HL-60 (cell line): ENCODE measurements around the gene SLC16A5.
A peak's percentile ranks its signal among the peaks of the same experiment; 100 is the strongest.
"Not testable (repeated sequence)": the region's sequence is repeated elsewhere in the genome, so short reads cannot be mapped to it uniquely, and the experiment has no call there.

Source experiments
- DNase-seq, 2 experiments: peaks; one replicate each; pipeline ENCODE4 v3.0.0-alpha.2; 2010 to 2020; ENCODE audit warnings: low read depth in 1 of 2, low spot score in 1 of 2
- H3K27ac ChIP-seq: fragments of 250-450 bp; sonication (Bioruptor Pico); replicated peaks from 2 replicates; pipeline ENCODE4 v1.5.1; 2020; ENCODE audit warnings: mild to moderate bottlenecking, moderate library complexity
- H3K27me3 ChIP-seq: fragments of 250-450 bp; sonication (Bioruptor Pico); 2 replicates; pipeline ENCODE4 v1.5.1; 2021; ENCODE audit warnings: mild to moderate bottlenecking, moderate library complexity; ENCODE audit not compliant: insufficient read depth, poor library complexity, severe bottlenecking
- H3K4me3 ChIP-seq: replicated peaks from 2 replicates; pipeline ENCODE4 v1.5.1; 2011; ENCODE audit warnings: mild to moderate bottlenecking, control low read depth, low read length; ENCODE audit not compliant: insufficient read depth
- CTCF ChIP-seq: IDR thresholded peaks from one replicate; pipeline ENCODE4 v1.5.1; 2011; ENCODE audit warnings: low read length, control low read depth, inconsistent platforms; ENCODE audit not compliant: insufficient read depth
- GABPA ChIP-seq: IDR thresholded peaks from 2 replicates; pipeline ENCODE4 v1.6.1; 2012; ENCODE audit warnings: low read depth
- POLR2AphosphoS5 ChIP-seq: IDR thresholded peaks from 2 replicates; pipeline ENCODE4 v1.6.1; 2012; ENCODE audit warnings: low read depth
- SPI1 ChIP-seq: IDR thresholded peaks from 2 replicates; pipeline ENCODE4 v1.6.1; 2012; ENCODE audit warnings: low read depth, mild to moderate bottlenecking, borderline replicate concordance
- TF ChIP-seq, protein P1 (sequence below): IDR thresholded peaks from 2 replicates; pipeline ENCODE4 v1.6.1; 2012; ENCODE audit warnings: low read depth; ENCODE audit not compliant: insufficient replicate concordance

SLC16A5 gene

GRCh38 chr17:75130632-75131277, 43.0 kb downstream of the SLC16A5 start:
- H3K27me3 ChIP-seq, result no peaks in the 10 kb centered on the region
- peak; percentile 36 for TF ChIP-seq CTCF
- no peak for TF ChIP-seq SPI1
- no peak for TF ChIP-seq POLR2AphosphoS5
- TF ChIP-seq, protein P1, sequence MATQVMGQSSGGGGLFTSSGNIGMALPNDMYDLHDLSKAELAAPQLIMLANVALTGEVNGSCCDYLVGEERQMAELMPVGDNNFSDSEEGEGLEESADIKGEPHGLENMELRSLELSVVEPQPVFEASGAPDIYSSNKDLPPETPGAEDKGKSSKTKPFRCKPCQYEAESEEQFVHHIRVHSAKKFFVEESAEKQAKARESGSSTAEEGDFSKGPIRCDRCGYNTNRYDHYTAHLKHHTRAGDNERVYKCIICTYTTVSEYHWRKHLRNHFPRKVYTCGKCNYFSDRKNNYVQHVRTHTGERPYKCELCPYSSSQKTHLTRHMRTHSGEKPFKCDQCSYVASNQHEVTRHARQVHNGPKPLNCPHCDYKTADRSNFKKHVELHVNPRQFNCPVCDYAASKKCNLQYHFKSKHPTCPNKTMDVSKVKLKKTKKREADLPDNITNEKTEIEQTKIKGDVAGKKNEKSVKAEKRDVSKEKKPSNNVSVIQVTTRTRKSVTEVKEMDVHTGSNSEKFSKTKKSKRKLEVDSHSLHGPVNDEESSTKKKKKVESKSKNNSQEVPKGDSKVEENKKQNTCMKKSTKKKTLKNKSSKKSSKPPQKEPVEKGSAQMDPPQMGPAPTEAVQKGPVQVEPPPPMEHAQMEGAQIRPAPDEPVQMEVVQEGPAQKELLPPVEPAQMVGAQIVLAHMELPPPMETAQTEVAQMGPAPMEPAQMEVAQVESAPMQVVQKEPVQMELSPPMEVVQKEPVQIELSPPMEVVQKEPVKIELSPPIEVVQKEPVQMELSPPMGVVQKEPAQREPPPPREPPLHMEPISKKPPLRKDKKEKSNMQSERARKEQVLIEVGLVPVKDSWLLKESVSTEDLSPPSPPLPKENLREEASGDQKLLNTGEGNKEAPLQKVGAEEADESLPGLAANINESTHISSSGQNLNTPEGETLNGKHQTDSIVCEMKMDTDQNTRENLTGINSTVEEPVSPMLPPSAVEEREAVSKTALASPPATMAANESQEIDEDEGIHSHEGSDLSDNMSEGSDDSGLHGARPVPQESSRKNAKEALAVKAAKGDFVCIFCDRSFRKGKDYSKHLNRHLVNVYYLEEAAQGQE, result no peak
- no peak for TF ChIP-seq GABPA
- H3K27ac ChIP-seq, result peak overlapping the region; percentile 85
- H3K4me3 ChIP-seq, result peak overlapping the region; percentile 87
- peak in 1 of 2 experiments; percentile 58 for DNase-seq

DNA sequence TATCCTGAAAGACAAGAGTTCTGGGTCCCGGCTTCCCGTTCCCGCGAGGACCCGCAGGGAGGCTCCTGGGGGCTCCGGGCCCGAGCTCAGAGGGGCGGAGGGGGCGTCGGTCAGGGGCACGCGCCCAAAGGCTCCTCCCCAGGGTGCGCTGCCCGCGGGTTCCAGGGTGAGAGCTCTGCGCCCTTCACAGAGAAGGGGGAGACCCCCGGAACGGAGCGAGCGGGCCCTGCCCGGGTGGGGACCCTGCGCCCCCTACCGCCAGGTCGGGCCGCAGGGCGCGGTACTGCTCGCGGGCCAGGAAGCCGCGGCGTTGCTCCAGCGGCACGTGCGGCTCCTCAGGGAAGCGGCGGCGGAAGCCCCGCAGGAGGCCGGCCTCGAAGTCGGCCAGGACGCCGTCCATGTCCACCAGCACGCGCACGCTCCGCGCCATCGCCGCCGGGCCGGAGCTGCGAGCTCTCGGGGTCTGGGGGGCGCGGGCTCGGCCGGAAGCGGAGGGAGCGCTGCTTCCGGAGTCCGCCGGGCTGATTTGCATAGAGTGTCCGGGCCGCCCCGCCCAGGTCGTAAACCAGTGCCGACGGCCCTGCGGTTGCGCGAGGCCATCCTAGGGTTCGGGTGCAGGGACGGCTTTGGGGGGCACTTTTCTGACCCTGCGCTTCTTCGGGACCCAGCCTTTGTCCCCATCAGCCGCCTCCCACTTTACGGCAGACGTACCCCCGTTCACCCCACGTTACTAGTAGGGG, 43.7 kb downstream of the SLC16A5 start, which contains the start of gene NT5C:
Gene NT5C, minus strand, starts transcription at position 465 of the 740 bp plus-strand sequence. Its CDS starts 35 bp downstream, at position 430.
- peak within 1 kb of the TSS; percentile 87 for H3K4me3 ChIP-seq
- peak within 1 kb of the TSS; percentile 85 for H3K27ac ChIP-seq
- no peaks in the 10 kb centered on the region for H3K27me3 ChIP-seq
- TF ChIP-seq POLR2AphosphoS5 (peak; percentile 78), SPI1 (no peak), GABPA (peak; percentile 79), CTCF (peak; percentile 44)
- TF ChIP-seq, protein P1, result no peak
- peak; percentile 79 to 80 for DNase-seq

DNA sequence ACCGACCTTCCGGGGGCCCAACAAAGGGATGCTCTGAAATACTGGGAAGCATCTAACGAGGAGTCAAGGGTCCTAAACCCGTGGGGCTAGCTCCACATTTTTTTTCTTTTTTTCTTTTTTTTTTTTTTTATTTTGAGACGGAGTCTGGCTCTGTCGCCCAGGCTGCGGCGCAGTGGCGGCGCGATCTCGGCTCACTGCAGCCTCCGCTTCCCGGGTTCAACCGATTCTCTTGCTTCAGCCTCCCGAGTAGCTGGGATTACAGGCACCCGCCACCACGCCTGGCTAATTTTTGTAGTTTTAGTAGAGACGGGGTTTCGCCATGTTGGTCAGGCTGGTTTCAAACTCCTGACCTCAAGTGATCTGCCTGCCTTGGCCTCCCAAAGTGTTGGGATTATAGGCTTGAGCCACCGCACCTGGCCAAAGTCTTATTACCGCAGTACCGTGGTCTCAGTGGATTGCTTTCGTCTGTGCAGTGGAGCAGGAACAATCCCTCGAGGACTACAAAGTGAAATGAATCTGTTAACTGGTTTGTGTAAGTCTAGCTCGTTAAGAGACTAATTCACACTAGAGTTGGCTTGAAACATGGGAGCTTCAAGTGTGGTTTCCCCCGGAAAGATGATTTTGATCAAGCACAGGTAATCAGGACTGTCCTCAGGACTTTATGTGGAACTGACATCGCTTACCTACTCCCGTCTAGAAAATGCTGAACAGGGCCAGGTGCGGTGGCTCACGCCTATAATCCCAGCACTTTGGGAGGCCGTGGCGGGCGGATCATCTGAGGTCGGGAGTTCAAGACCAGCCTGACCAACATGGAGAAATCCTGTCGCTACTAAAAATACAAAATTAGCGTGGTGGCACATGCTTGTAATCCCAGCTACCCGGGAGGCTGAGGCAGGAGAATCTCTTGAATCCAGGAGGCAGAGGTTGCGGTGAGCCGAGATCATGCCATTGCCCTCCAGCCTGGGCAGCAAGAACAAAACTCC, 44.6 kb downstream of the SLC16A5 start:
- H3K27me3 ChIP-seq, DNase-seq: not testable (repeated sequence)
- H3K27ac ChIP-seq, result peak overlapping the region; percentile 85
- peak overlapping the region; percentile 87 for H3K4me3 ChIP-seq

GRCh38 chr17:75133001-75133400, 45.2 kb downstream of the SLC16A5 start:
- H3K27me3 ChIP-seq, result no peaks in the 10 kb centered on the region
- no peak for DNase-seq
- H3K27ac ChIP-seq, result no peak overlapping the region
- TF ChIP-seq SPI1 (no peak), CTCF (no peak), GABPA (no peak), POLR2AphosphoS5 (no peak; the same call in 1 of the 2 replicates)
- TF ChIP-seq, protein P1, result no peak
- no peak overlapping the region for H3K4me3 ChIP-seq
